EH (cell line): ENCODE measurements around the gene ANKRD39.
"Not testable (repeated sequence)": the region's sequence is repeated elsewhere in the genome, so short reads cannot be mapped to it uniquely, and the experiment has no call there.

Experiments
- DNase-seq: peaks from one replicate; pipeline ENCODE4 v3.0.0-alpha.2; 2015; ENCODE audit warnings: low read depth

Gene ANKRD39

DNA sequence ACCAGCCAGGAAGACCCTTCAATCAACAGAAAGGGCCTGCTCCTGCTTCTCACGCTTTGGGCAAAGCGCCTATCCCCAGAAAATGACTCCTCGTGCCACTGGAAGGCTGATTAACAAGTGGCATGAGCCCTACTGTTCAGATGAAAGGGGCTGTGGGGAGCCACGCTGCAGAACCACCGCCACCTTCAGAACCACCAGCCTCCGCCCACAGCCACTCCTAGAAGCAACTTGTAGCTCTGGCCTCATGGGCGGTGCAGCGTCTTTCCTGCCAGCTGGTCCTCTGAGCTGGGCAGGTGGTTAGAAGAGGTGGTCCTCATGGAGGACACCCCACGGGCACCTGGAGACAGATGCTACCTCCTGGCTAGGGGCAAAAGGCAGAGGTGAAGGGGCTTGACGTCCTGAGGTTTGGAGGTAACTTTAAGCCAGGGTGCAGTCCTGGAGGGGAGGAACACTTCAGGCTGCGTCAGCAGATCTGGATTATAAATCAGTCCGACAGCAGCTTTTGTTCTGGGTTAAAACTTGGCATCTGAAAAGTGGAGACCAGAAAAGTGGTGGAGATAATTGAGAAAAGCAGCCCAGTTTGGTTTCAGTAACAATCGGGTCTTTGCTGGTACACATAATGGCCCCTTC, 12.9 kb upstream of the ANKRD39 start:
- DNase-seq = no peak

DNA sequence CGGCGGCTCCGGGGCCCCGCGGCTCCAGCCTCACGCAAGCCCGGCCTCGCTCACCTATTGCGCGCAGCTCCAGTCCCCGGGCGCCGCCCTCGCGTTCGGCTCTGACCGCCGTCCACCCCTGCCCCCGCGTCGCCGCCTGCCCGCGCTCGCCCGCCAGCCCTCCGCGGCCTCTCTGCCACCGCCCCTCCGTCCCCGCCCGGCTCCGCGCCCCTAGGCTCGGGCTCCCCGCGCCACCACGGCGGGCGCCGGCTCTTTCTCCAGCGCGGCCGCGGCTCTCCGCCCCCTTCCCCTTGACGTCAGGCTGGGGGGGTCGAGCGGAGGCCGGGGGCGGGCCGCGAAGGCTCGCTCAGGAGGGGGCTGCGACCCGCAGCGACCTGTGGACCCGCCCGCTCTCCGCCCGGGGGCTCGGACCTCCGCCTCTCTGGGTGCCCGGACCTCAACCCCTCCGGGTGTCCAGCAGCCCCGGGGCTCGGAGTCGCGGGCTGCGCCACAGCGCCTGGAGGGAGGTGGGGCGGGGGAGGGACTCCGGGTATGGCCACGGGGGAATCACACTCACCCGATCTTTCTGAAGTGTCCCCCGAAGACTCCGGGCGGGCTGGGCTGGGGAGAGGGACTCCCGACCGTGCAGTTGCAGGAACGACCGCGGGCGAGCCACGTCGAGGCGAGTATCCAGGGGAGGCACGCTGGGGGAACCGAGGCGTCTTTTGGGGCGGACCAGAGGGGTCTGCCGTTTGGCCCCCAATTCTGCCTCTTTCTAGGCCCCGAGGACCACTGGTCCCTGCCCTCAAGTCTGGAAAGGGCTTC, 12.2 kb upstream of the ANKRD39 start, which contains the start of gene SEMA4C:
Gene SEMA4C, minus strand, starts transcription at position 259 of the 804 bp plus-strand sequence. CDS start 2,194 bp downstream, outside the sequence.
- DNase-seq = peak; percentile 50

GRCh38 chr2:96869281-96869821, 11.5 kb upstream of the ANKRD39 start:
- peak; percentile 87 for DNase-seq

GRCh38 chr2:96868555-96869280, 10.9 kb upstream of the ANKRD39 start:
- peak; percentile 95 for DNase-seq

- DNase-seq = peak; percentile 32
Observed at GRCh38 chr2:96867756-96868554, 10.1 kb upstream of the ANKRD39 start.

- no peak for DNase-seq
Observed at GRCh38 chr2:96866986-96867755, 9.4 kb upstream of the ANKRD39 start.

DNA sequence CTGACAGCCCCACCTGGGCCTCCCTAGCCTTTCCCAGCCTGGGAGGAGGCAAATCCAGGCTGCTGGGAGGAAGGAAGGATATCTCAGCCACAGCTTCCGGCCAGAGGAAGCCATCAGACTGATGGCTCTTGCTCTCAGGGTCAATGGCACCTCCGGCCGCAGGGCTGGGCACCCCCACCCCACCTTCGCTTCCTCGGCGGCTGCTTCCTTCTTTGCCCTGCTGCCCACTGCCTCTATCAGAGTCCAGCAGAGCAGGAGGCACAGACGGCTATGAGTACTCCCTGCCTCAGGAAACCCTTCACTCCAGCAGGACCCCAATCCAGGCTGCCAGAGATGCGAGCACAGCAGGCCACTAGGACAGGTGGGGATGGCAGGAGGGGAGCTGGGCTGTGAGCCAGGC, 8.8 kb upstream of the ANKRD39 start:
- no peak for DNase-seq

DNA sequence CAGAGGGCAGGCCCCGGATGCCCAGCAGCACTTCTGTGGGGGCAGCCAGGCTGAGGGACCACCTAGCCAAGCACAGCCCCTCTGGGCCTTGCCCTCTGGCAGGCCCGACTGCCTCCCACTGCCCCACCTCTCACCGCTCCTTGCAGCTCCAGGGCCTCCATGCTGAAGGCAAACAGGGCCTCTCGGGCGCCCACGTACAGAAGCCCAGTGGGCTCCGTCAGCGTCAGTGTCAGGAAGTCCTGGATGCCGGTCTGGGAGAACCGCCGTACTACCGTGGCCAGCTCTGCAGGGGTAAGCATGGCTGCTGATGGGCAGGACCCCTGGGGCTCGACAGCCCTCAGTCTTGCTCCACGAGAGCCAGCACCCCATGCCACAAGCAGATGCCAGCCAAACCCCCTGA, 8.3 kb upstream of the ANKRD39 start:
- DNase-seq = no peak

GRCh38 chr2:96865654-96866053, 7.8 kb upstream of the ANKRD39 start:
- DNase-seq = no peak

DNA sequence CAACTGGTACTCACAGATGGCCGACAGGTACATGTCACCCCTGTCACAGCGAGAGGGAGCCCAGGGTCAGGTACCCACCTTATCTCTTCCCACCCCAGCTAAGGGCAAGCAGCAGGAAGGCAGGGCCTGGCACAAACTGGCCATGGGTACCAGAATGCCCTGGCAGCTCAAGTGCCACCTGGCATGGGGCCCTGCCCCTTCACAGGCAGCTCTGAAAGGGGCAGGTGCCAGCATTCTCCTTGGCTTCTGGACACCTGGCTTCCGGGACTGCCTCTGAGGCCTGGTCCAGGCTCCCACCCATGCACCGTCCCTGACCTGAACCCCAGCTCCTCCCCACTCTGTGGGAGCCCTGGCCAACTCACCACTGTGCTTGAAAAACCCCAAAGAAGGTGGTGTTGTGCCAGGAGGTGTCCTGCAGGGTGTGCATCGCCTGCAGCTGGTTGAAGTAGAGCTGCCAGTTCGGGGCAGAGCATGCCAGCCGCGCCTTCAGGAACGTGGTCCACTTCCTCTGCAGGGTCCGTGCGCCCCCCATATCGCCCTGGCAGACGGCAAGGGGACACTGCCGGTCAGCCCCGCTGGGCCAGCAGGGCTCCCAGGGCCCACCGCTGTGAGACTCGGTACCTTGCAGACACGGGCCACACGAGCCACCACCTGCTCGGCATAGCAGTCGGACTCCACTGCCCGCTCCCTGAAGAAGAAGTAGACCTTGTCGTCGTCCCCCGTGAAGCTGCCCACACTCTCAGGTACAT, 6.7 kb upstream of the ANKRD39 start:
- DNase-seq = no peak

- no peak for DNase-seq
Observed at GRCh38 chr2:96863575-96864342, 5.9 kb upstream of the ANKRD39 start.

- not testable (repeated sequence) for DNase-seq
Observed at GRCh38 chr2:96863056-96863455, 5.2 kb upstream of the ANKRD39 start.

DNA sequence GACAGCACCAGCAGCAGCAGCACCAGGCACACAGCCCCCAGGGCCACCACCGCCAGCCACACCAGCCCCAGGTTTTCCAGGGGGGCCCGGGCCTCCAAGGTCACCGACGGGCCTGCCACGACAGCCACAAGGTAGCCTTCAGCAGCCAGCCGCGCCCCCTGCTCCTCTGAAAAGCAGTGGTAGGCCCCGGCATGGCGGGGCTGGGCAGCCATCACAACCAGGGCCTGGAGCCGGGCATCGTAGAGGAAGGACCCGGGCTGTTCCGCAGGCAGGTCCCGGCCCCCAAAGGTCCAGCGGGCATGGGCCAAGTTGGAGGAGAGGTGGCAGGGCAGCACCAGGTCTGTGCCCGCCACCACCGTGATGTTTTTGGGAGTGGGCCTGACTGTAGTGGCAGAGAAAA, 3.3 kb upstream of the ANKRD39 start:
- no peak for DNase-seq

DNA sequence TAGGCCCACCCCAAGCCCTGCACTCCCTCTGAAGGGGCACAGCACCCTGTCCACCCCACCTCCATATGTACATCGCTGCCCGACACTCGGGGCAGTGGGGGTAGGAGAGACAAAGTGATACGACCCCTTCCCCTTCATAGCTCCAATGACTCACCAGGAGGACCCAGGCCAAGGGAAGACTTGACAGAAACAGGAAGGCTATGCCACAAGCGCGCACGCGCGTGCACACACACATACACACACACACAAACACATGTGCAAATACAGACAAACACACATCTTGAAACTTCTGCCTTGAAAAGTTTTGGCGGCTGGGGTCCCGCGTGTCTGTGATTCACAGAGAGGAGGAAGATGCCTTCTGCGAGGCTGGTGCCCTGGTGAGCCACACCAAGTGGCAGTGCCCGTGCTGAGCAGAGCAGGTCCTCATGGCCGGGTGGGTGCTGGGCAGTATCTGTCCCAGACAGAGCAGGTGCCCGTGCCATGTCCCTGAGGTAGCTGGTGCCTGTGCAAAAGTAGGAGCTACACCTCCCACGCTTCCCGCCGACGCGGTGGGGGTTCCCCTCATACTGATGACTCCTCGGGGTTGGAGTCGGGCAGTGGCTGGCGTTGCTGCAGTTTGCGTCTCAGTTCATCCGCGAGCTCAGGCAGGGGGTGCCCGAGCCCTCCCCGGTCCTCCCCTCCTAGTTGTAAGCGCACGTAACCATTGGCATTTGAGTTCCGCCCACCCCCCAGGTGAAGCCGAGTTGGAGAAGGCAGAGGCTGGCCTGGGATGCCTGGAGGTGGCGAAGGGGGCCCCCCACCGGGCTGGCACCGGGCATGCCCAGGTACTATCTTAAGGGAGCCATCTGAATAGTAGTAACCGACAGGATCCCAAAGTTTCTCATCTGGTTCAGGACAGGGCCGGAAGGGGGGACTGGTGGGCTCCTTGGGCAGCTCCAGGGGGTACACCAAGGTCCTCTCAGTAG, 2.5 kb upstream of the ANKRD39 start:
- DNase-seq = no peak

GRCh38 chr2:96859681-96860064, 1.9 kb upstream of the ANKRD39 start:
- no peak for DNase-seq

- no peak for DNase-seq
Observed at GRCh38 chr2:96859099-96859649, 1.4 kb upstream of the ANKRD39 start.

DNA sequence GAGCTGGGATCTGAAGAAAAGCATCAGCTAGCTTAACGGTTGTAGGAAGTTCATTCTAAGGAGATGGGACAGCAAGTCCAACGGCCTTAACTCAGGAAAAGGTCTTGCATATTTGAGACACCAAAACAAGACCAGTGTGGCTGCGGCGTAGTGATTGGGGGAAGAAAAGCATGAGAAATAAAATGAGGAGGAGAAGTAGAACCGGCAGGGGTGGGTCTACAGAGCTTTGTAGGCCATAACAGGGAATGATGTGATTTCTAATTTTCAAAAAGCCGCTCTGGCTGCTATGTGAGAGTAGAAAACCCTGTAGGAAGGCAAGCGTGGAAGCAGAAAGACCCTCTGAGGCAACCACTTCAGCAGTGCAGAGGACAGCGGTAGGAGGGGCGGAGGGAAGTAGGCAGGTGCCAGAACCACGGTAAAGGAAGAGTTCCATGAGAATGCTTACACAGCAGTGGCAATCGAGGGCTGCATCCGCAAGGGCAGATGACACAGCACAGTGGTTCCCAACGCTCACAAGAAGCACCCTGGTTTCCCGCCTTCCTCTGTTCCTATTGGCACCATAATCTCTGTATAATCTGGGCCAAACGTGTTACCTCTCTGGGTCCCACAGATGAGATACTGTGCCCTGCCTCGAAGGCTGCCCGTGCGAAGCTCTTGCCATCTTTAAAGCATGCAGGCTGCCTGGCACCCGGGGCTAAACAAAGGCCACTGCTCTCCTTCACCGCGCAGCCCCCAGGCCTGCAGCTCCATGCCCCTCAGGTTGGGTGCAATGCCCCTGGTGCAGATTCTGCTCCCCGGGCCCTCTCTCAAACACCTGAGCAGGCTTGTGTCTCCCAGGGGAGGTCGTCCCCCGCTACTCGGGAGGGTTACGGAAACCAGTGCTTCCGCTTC, 795 bp downstream of the ANKRD39 start:
- peak; percentile 41 for DNase-seq
